ENCODE measurements around the gene MYD88. TPM values are rescaled to one million over a fixed set of nuclear protein-coding genes. Genes with fewer than 3 reads are reported as not detected.

MYD88 gene
- total and polyA plus RNA-seq, 9 of the 15 experiments (the other 6 are each of a cell fraction or from before 2014, with no cell fraction given): 3.2 to 47.3 (median 27.6) TPM

GRCh38 chr3:38150780-38151528 lies 12.5 kb downstream of the MYD88 start:
- in situ Hi-C loops (cut with MboI): no loop called here
- FAIRE-seq (peak; percentile 26), ATAC-seq (peak; percentile 73), DNase-seq (ENCODE audit: extremely low read depth in 1 of 4, low spot score in 3 of 4) (peak in 3 of 4 experiments; percentile 44 to 67 (median 54))
- no peaks in the 10 kb centered on the region for H3K79me2 ChIP-seq (ENCODE audit: control insufficient read depth, insufficient read depth, low read length)
- H3K9me3 ChIP-seq (replicated peaks; ENCODE audit: control insufficient read depth, insufficient read depth, low read depth, low read length): no peaks in the 10 kb centered on the region
- H3K4me3 ChIP-seq: no peak overlapping the region
- peak overlapping the region; percentile 18; the same call in 1 of the 2 replicates for H2AFZ ChIP-seq (ENCODE audit: low read depth, low read length)
- no peak overlapping the region for H3K9ac ChIP-seq (ENCODE audit: insufficient read depth in 1 of 2, low read depth in 2 of 2, low read length in 2 of 2)
- H4K20me1 ChIP-seq (replicated peaks; ENCODE audit: control insufficient read depth, insufficient read depth, low read length): no peaks in the 10 kb centered on the region
- CTCF ChIA-PET (ENCODE audit: low intra/inter-chr PET ratio): no interaction called here
- POLR2A ChIA-PET: interaction anchor here (1.1 kb wide), 1 partner anchor 13 kb away, joined by 6 read pairs; no protein-coding TSS in a partner anchor
- no peak overlapping the region; the same call in 1 of the 2 replicates for H3K4me2 ChIP-seq (ENCODE audit: insufficient read depth, low read length)
- BruUV-seq (replicated peaks): no TSS peak
- H3K9me1 ChIP-seq (ENCODE audit: control insufficient read depth, insufficient read depth, low read length): no peaks in the 10 kb centered on the region
- no peaks in the 10 kb centered on the region for H3K27me3 ChIP-seq (ENCODE audit: control insufficient read depth in 2 of 2, insufficient read depth in 2 of 2, low read length in 2 of 2)
- intact Hi-C loops (cut with micrococcal nuclease): no loop called here
- no peak overlapping the region for H3K27ac ChIP-seq (ENCODE audit: extremely low read depth, low read depth, low read length)
- H3K36me3 ChIP-seq (ENCODE audit: control insufficient read depth, insufficient read depth, low read length): no peaks in the 10 kb centered on the region
- WGBS (ENCODE audit: insufficient coverage, low coverage, missing lambda C conversion rate): 27% methylated on average over 3 of the region's 3 CpGs
- peaks cover 9 to 30% of the 10 kb centered on the region in 2 experiments for H3K4me1 ChIP-seq (replicated peaks in 1 of 2; ENCODE audit: control insufficient read depth in 2 of 2, insufficient read depth in 2 of 2, low read length in 2 of 2)
- TF ChIP-seq JUND (IDR thresholded peaks at IDR 0.05; ENCODE audit: borderline replicate concordance, low read depth, low read length) (peak; percentile 66), JUND (tag; IDR thresholded peaks at IDR 0.05; ENCODE audit: borderline replicate concordance, low read depth, low read length) (peak; percentile 26; the same call in 2 of the 3 replicates), ATF7 (IDR thresholded peaks at IDR 0.05) (peak; percentile 81), GTF2A2 (tag; IDR thresholded peaks at IDR 0.05) (no peak), SMARCA4 (IDR thresholded peaks at IDR 0.05) (0 out of 2 replicates have a peak, but pooled peaks have one; percentile 33), BHLHE40 (IDR thresholded peaks at IDR 0.05; ENCODE audit: low read length) (no peak), FOS (IDR thresholded peaks at IDR 0.05; ENCODE audit: extremely low read depth, insufficient read length) (peak; percentile 47), ZNF318 (IDR thresholded peaks at IDR 0.05; ENCODE audit: borderline replicate concordance in 1 of 2, low read depth in 1 of 2) (no peak), TEAD1 (CRISPR knock-in tag; IDR thresholded peaks at IDR 0.05) (peak in 1 of 2 experiments; percentile 39; a peak in 1 of 4 replicates), TFE3 (CRISPR knock-in tag; IDR thresholded peaks at IDR 0.05) (peak; percentile 97)
